Stimulated activated CD8-positive, alpha-beta memory T cell treated with anti-CD3 and anti-CD28 coated beads, Interleukin-15, amount 100 ng/mL, for 24 hours (primary cell): ENCODE results near the gene DESI2.
"Not testable (repeated sequence)": the region's sequence is repeated elsewhere in the genome, so short reads cannot be mapped to it uniquely, and the experiment has no call there.

Source experiments
- DNase-seq: peaks from one replicate; pipeline ENCODE4 v3.0.0-alpha.2; 2020; ENCODE audit warnings: low read depth

The DESI2 gene

DNA sequence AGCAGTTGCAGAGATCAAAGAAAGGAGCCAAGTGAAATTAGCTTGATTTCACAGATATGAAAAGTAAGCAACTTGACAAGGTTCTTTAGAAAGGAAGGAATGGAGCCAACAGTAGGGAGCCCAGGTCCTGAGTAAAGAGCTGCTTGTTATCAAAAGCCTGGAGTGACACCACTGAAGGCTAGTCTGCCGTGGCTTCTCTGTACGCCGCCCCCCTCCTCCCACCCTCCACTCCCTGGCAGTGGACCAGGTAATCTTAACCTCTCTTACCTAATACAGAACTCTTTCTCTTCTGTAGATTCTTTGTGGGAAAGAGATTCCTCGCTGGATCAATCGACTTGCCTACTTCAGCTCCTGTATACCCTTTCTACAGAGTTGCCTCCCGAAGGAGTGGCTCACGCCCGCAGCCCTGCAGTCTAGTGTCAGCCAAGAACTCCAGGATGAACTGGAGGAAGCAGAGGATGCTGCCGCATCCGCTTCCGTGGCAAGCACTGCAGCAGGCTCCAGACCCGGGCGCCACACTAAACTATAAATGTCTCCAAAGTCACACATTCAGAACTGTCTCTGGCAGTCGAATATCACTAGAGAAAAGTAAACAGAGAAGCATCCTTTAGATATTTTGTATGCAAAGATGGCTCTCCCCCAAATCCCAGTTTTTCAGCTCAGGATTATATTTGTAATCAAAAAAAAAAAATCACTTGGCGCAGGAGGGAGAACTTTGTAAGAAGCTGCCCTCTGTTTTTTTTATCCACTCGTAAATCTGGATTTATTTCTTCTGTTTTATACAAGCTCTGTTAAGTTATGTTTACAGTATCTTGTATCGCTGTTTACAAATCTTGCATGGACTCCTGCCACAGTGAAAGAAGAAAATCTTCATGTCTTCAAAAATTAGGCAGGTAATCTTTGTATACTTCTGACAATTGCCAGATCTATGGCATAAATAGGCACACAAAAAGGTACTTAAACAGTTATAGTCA, 52.6 kb downstream of the DESI2 start:
- no peak for DNase-seq

DNA sequence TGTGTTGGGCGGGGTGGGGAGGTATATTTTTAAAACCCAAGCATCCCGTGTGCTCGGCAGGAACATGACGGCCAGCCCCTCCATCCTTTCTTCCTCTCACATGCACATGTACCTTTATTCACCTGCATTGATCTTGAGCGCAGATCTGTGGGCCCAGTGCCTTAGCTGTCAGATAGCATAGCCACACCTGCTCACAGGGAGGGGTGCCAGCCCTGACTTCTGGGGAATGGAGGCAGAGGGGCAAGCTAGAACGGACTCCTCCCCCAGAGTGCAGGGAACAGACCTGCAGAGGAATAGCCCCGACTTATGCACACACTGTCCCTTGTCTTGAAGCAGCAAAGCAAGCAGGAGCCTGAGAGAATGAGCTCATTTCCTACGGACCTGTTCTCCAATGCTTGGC, 56.1 kb downstream of the DESI2 start:
- no peak for DNase-seq

DNA sequence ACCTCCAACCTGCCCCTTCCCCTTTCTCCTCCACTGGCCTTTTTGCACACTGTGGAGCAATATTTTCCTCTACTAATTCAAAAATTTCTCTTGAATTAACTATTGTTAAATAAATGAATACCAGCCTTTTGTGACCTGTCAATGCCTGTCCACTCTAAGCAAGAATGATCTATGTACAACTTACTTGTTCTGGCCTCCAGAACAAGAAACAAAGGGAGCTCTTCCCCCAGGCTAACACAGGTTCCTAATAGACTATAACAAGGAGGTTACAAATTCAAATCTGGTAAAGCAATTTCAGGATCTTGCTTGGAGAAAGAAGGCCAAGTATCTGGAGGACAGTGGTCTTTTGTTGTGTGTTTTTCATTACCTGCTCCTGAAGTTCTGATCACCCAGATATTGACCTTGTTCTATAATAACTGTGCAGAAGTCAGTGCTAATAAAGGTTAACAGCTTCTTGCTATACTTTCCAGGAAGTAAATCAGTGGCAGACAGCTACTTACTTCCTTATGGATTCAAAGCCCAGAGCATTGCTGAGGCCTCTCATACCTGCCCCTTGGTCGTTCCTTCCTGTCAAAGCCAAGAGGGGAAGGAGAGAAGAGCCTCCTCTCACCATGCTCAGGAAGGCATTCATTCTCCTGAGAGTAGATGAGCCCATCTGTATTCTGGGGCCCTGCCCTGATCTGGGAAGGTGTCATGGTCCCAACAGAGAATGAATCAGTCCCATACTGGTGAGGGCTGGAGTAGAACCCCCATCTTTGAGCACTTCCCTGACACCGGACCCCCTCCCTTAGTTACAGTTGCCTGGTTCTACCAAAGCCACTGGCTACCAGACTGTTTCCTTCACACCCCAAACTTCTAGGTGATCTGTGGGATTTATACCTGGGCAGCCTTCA, 56.8 kb downstream of the DESI2 start:
- DNase-seq, result no peak

DNA sequence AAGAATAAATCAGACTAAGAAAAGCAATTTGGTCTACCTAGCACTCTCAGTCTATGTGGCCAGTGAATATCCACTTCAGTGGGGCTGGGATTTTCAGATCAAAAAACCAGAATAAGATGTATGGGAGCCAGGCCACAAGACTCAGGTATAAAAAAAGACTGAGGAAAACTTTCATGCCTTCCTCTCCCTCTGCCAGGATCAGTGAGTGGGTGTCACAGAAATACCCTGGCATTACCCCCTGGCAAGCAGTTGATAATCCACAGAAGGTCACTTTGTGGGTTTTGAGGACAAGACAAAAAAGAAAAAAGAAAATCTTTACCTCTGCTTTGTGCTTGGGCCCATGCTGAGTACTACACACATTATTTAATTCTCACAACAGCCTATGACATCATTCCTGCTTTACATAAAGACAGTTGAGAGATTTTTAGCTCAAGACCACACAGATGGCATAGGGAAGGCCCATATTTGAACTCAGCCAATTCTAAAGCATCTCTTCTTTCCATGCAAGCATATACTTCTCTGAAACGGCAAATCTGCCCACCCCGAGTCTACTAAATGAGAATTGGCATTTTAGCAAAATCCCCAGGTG, 57.6 kb downstream of the DESI2 start:
- DNase-seq, result no peak

DNA sequence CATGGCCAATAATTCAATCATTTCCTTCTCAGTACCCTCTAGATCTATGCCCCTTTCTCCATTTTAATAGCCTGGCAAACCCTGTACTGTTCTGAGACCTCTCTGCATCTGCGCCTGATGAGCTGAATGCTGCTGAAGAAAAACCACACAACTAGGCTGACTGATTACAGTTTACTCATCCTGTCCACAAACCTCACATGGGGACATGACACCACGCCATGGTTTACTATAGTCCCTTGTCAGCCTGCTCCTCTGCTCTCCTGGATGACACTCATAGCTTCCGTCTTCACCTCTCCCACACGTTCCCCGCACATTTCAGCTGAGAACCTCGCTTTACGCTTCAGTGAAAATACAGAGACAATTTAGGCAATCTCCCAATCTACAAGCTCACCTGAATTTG, 59.7 kb downstream of the DESI2 start:
- DNase-seq, result no peak

DNA sequence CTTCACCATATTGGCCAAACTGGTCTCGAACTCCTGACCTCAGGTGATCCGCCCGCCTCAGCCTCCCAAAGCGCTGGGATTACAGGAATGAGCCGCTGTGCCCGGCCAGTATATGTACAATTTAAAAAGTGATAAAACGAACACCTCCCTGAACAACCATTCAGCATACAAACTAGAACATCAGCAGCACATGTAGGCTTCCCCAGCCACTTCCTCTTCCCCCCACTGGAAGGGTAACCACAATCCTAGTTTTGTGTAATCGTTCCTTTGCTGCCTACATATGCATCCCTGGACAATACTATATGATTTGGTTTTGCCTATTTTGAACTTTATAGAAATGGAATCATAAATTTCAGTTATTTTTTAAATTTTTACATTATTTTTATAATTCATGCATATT, 60.4 kb downstream of the DESI2 start:
- no peak for DNase-seq

DNA sequence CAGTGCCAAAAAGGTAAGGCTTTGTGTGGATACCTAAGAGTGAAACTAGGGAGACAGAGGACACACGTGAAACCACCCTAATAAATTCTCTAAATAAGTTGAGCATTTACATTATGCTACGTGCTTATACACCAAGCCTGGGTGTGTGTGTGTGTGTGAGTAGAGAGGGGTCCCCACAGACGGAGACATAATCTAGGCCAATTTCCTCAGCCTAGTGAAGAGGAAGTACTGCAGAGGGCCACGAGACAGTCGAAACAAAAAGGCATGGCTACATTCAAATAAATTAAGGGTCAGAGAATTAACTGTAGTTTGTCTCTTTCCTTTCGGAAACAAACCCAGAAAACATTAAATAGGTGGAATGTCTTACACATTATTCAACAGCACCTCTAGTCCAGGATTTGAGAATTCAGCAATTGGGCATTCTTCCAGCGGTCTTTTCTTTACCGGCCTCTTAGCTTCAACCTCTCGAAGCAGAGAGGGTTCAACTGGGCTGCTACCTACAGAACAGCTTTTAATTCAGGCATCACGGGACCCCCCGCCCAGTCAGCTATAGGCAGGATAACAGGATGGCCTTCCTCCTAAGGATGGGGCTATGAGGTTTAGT, 75.0 kb downstream of the DESI2 start:
- no peak for DNase-seq

DNA sequence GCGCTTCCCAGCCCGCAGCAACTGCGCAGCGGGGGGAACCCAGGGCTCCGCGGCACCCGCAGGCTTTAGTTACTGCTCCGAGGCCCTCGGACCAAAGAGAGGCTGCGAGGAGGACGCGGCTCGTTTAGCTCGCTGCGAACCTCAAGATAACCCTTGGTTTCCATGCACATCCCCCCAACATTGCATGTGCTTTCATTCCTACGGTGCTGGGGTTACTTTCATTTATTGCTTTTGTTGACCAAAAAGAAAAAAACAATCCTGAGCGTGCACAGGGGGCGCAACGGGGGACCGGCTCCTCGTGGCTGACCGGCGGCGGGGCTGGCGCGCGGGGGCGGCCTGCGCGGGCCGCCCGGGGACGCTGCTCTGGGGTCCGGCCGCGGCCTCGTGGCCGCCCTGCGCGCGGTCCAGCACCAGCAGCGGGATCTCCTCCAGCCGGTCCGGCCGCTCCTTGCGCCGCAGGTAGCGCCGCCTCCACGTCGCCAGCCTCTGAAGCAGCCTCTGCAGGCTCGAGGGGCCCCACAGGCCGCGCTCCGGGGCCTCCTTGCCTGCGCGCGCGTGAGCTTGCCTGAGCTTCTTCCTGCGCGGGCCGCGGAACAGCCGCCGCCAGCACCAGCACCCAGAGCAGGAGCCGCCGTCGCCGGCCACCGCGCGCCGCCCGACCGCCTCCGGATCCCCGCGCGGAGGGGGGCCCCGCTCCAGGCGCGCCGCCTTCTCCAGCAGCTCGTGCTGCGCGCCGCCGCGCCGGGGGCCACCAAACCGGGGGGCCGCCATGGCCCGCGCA, 77.4 kb downstream of the DESI2 start:
- DNase-seq, result no peak

DNA sequence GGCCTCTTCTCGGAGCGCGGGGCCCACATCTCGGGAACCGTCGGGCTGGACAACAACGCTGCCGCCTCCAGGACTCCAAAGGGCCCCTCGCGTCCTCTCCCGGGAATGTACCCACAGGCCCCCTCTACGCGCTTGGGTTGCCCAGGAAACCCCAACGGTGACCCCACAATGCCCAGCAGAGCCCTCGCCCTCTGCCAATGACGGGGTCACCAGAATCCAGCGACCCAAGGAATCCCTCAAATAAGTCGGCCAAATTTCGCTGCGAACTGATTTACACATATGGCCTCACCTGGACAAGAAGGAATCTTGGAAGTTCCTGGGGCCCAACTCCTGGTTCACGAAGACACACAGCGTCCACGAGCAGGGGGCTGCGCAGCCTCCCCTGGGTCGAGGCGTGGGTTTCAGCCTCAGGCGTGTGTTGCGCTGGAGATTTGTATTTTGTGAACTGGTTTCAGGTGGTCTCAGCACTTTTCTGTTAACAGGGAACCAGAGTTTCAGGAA, 78.1 kb downstream of the DESI2 start:
- DNase-seq, result no peak

DNA sequence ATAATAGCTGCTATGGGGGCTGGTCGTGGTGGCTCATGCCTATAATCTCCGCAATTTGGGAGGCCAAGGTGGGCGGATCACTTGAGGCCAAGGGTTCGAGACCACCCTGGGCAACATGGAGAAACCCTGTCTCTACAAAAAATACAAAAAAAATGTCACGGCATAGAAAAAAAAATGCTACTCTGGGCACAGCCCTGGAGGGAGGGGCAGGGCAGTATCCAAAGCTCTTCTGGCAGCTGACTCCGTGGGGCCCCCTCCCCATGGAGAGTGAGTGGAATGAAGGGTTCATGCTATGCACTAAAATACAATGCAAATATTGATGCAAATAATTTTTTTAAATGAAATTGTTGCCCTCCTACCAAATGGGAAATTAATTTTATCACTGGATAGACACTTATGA, 78.7 kb downstream of the DESI2 start:
- no peak for DNase-seq

DNA sequence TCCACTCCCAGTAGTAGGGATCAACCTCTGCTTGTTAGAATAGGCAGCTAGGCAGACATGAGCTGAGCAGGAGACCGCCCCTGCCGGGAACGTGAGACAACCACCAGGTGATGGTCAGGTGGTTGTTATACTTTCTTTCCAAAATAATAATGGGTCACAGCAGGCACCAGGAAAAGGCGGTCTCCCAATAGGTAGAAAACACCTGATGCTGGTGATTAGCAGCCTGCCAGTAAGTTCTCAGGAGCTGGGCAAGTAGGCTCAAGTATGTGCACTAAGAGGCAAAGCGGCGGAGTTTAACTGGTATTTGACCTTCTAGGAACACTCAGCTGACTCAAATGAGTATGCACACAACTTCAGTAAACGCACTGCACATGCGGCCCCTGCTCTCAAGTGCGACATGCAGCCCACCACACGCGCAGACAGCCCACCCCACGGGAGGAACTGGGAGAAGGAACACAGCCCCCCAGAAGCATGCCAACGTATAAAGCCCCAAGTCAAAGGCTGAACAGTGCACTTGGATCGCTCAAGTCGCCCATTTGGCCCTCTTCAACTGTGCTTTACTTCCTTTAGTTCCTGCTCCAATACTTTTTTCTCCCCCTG, 80.0 kb downstream of the DESI2 start:
- no peak for DNase-seq

DNA sequence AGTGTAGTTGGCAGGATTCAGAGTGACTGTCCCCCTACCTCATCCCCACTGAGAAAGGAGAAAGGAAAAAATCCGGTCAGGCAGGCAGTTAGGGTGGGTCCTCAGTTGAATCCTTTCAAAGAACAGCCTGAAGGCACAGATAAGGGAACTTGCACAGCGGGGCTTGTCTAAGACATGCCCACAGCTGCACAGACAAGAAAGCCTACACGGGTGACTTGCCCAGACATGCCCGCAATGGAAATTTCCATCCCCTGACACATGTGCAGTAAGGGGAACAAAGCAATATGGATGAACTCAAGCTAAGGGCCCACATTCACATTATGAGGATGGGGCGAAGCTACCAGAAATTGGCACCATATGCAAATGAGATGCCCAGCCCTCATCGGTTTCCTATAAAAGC, 82.5 kb downstream of the DESI2 start:
- no peak for DNase-seq

DNA sequence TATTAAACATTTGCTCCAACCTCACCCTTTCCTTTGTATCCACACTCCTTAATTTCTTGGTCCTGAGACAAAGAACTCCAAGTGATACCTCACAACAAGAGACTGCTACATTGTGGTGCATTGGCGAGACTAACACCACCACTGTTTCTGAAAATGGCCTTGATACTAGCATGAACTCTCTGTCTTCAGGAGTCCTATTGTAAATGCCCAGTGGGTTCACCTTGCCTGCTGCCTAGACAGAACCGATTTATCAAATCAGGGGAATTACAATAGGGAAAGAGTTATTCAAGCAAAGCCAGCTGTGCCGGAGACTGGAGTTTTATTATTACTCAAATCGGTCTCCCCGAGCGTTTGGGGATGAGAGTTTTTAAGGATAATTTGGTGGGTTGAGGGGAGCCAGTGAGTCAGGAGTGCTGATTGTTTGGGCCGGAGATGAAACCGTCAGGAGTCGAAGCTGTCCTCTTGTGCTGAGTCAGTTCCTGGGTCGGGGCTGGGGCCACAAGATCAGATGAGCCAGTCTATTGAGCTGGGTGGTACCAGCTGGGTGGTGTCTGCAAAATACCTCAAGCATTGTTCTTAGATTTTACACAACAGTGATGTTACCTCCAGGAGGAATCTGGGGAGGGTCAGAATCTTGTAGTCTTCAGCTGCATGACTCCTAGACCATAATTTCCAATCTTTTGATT, 83.1 kb downstream of the DESI2 start:
- DNase-seq, result no peak

DNA sequence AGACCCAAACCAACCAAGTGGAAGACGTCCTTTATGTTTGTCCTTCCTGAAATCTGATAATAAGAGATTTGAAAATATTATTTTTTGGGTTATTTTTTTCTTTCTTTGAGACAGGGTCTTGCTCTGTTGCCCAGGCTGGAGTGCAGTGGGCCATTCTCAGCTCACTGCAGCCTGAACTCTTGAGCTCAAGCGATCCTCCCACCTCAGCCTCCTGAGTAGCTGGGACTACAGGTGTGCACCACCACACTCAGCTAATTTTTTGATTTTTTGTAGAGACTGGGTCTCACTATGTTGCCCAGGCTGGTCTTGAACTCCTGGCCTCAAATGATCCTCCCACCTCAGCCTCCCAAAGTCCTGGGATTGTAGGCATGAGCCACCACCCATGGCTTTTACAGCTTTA, 86.2 kb downstream of the DESI2 start:
- DNase-seq, result not testable (repeated sequence)

DNA sequence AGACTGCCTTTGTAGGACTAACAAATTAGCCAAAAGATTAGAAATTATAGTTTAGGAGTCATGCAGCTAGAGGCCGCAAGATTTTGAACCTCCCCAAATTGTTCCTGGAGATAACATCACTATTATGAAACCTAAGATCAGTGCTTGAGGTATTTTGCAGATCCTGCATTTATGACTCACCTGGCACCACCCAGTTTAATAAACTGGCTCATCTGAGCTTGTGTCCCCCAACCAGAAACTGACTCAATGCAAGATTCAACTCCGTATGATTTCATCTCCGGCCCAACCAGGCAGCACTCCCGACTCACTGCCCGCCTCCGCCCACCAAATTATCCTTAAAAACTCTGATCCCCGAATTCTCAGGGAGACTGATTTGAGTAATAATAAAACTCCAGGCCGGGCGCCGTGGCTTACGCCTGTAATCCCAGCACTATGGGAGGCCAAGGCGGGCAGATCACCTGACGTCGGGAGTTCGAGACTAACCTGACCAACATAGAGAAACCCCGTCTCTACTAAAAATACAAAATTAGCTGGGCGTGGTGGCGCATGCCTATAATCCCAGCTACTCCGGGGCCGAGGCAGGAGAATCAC, 87.2 kb downstream of the DESI2 start:
- not testable (repeated sequence) for DNase-seq

DNA sequence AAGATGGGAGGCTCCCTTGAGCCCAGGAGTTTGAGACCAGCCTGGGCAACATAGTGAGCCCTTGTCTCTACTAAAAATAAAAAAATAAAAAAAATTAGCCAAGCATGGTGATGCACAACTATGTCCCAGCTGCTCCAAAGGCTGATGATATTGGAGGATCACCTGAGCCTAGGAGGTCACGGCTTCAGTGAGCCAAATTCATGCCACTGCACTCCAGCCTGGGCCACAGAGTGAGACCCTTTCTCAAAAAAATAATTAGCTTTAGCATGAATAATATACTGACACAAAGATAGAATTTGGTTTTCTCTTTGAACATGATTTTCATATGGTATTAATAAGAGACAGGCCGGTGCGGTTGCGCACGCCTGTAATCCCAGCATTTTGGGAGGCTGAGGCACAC, 88.8 kb downstream of the DESI2 start:
- no peak for DNase-seq

DNA sequence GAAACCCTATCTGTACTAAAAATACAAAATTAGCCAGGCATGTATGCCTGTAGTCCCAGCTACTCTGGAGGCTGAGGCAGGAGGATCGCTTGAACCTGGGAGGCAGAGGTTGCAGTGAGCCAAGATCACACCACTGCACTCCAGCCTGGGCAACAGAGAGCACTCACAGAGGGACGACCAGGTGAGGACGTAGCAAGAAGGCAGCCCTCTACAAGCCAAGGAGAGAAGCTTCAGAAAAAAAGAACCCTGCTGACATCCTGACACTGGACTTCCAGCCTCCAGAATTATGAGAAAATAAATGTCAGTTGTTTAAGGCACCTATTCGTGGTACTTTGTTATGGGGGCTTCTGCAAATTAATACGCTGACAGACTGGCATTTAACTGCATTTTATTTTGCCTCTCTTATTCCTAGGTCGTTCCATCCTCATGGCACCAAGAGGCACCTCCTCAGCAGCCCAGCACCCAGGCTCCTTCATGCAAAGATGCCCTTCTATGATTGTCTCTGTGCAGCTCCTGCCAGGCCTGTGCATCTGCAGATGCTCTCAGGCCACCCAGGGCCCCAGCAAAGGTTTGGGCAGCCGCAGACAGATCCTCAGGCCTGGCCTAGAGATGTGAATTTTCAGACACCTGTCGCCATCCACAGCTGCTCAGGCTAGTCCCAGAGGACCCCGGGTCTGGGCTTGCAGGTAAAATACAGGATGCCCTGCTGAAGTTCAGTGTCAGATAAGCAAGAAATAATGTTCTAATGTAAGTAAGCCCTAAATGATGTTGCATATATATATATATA, 96.5 kb downstream of the DESI2 start:
- no peak for DNase-seq

DNA sequence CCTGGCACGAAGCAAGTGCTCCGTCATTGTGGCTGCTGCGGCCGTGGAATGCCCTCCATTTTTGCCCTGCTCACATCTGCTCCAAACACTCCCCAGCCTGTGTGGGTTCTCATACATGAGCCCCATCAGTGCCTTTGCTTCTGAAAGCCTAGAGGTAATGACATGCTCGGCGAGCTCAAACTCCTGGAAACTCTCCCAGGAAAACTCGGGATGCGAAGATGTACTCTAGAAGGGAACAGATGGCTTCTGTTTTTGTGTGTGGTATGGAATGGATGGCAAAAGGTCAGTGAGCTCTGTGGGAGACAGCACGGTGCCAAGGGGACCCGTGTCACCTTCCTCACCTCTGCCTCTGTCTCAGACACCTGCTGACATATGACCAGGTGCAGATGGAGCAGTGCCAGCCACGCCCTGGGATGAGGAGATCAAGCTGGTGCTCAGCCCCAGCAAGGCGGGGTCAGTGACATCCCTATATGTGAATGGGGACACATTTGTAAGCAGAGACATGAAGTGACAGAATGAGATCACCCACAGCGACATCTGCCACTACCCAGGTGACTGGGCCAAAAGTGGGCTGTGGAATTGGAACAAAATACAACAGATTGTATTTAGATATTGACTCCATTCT, 98.5 kb downstream of the DESI2 start:
- DNase-seq, result no peak
